HG03575 (cell line): Measurements from ENCODE around the gene TP53RK.
"Not testable (repeated sequence)": the region's sequence is repeated elsewhere in the genome, so short reads cannot be mapped to it uniquely, and the experiment has no call there.

Experiments
- ATAC-seq: cut with Tn5 transposase; IDR thresholded peaks from one replicate; pipeline ENCODE4 v1.9.1; 2021; ENCODE audit not compliant: unreplicated experiment, insufficient number of reproducible peaks, low FRiP score; ENCODE audit errors: extremely low read depth

The TP53RK gene

DNA sequence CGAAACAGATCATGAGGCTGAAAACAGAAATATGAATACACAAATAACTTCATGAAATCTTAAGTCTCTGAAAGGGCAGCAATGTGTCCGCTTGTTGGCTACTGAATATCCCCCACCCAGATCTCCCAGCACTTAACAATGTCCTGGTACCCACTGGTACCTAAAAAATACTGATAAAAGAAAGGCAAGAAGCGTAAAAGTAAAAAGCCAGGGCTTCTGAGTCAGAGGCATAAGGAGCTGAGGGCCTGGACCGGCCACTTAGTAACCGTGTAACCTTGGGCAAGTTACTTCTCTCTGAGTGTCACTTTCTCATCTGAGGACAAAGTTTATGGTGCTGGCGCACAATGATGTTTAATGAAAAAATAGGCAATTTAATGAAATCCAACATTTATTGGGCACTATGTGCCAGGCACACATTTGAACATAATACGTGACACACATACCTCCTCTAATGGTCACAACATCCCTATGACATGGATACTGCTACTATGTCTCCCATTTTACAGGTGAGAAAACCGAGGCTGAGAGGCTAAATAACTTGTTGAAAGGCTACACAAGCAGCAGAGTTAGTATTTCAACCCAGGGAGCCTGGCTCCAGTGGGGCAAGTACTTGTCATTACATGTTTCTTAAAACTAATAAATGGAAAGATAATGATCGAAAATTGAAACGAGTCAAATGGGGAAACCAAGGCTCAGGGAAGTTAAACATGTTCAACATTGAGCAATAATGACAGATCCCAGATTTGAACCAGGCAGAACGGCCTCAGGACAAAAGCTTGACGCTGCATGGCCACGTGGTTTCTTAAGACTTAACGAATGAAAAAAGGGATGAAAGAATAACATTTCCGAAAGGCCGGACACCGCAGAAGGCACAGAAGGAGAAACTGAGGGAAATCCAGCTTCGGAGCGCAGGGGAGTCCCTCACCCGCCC lies 828 bp downstream of the TP53RK start:
- no peak for ATAC-seq

DNA sequence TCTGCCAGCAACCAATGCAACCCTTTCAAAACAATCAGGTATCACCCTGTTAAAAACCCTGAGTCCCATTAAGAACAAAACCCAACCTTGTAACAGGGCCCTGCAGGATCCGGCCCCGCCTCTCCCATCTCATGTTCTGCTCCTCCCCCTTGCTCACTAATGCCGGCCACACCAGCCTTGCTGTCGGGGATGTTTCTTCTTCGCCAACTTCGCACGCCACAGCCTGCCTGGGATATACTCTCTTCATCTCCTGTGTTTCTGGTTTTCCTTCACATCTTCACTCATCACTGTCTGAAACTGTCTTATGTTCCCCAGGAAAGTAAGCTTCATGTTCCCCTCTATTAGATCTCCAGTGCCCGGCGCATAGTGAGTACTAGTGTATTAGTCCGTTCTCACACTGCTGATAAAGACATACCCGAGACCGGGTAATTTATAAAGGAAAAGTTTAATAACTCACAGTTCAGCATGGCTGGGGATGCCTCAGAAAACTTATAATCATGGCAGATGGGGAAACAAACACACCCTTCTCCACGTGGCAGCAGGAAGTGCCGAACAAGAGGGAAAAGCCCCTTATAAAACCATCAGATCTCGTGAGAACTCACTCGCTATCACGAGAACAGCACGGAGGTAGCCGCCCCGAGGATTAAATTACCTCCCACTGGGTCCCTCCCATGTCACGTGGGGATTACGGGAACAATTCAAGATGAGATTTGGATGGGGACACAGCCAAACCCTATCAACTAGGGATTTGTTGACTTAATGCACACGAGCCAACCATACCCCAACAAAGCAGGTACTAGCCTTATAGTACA lies 5.1 kb downstream of the TP53RK start:
- no peak for ATAC-seq

GRCh38 chr20:46683668-46683938 lies 5.6 kb downstream of the TP53RK start:
- ATAC-seq, result no peak

DNA sequence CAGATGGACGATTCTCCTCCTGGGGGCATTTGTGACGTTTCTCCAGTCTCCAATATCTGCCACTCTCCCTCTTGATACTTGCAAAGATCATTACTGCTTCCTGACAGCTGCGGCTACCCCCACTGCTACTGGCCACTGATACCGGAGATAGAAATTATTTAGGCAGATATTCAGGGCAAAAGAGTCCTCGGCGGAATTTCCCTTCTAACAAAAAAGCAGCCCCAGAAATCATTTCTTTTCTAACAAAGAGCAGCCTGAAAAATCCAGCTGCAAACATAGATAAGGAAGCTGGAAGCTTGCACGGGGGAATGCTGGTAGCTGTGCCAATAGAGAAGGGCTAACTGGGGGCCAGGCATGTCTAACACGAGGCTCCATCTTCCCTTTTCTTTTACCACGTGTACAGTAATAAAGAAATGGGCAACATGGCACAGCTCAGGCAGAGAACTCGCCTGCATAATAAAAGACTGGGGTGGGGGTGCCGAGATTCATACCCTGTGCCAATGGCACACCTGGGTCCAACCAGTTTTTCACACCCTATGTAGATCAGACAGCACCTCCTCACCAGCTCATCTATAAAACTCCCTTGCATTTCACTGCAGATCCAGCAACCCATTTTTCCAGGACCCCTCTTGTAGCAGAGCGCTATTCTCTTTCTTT lies 6.1 kb downstream of the TP53RK start:
- ATAC-seq, result no peak

- no peak for ATAC-seq
Measured at GRCh38 chr20:46682063-46682821, 7.0 kb downstream of the TP53RK start.

DNA sequence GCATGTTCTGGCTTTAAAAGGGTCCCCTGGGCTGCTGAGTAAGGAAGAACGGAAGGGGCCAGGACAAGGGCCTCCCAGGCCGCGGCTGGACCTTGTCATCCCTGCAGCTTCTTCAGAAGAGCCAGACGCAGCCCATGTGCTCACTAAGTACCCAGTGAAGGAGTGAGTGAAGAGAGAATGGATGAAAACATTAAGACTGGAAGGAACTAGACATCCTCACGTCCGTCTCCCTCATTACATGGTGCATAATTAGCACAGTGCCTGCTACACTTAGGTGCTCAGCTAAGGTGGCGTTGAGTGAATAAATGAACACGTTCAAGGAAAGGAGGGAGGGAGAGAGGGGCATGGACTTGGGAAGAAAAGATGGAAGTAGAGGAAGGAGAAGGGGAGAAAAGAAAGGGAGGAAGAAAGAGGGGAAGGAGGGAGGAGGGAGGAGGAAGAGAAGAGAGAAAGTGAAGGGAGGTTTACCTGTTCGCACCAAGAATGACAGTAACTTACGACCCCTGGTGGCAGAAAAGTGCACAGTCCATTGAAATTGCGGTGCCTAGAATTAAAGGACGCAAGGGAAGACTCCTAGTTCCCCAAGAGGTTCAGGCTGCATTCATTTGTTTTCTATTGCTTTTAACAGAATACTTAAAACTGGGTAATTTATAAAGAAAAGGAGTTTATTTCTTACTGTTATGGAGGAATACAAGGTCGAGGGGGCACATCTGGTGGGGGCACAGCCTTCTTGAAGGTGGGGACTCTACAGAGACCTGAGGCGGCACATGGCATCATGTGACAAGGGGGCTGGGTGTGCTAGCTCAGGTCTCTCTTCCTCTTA lies 8.0 kb downstream of the TP53RK start:
- ATAC-seq, result no peak

DNA sequence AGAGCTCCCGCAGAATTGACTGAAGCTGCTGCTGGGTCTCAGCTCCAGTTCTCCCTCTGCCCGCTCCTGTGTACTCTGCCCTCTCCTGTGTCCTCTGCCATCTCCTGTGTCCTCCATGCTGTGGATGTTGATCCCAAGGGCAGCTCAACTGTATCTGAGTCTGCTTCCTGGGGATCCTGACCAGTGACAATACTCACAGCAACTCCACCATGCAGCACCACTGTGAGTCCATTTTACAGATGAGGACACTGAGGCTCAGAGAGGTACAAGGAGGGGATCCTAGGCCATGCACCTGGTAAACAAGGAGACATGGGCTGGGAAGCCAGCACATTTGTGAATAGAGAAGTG lies 8.6 kb downstream of the TP53RK start:
- ATAC-seq, result no peak

DNA sequence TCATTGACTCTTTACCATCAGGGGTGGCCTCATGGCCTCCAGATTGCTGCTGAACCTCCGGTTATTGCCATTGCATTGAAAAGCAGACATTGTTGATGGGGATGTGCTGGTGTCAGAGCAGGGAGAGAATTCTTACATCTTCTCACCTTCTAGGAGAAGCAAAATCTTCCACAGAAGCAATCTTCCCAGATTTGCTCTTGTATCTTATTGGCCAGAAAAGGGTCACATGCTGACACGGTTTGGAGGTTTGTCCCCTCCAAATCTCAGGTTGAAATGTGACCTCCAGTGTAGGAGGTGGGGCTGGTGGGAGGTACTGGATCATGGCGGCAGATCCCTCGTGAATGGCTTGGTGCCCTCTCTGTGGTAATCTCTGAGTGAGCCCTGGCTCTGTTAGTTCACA lies 10.7 kb downstream of the TP53RK start:
- ATAC-seq, result no peak

DNA sequence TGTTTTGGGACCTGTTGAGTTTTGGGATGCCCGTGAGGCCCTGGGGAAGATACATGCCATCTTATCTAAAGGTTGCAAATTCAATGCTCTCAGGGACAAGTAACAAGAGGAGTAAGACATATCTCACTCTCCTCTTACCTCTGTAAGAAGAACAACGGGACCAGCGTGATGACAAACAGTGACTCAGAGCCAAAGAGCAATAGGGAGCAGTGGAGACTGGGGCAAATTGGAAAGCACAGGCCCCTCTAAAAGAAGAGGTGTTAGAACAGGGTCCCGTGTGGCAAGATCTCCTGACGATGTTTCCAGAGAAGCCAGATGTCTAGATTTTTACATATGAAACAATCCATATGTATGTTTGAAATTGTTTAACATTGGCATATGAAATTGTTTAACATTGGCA lies 11.6 kb downstream of the TP53RK start:
- no peak for ATAC-seq

DNA sequence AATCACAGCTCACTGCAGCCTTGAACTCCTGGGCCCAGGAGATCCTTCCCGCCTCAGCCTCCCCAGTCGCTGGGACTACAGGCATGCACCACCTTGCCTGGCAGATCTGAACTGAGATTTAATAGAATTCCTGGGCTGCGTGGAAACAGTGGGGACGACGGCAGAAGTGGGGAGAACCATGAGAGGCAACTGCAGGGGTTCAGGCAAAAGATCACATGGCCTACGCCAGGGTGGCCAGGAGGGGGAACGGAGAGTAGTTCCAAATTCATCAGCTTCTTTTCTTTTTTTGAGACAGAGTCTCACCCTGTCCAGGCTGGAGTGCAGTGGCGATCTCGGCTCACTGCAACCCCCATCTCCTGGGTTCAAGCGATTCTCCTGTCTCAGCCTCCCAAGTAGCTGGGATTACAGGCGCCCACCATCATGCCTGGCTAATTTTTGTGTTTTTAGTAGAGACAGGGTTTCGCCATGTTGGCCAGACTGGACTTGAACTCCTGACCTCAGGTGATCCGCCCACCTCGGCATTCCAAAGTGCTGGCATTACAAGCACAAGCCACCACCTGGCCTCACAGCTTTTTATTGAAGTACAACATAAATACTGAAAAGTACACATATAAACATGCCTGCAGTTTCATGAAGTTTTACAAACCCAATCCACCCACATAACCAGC lies 12.5 kb downstream of the TP53RK start:
- ATAC-seq, result not testable (repeated sequence)

DNA sequence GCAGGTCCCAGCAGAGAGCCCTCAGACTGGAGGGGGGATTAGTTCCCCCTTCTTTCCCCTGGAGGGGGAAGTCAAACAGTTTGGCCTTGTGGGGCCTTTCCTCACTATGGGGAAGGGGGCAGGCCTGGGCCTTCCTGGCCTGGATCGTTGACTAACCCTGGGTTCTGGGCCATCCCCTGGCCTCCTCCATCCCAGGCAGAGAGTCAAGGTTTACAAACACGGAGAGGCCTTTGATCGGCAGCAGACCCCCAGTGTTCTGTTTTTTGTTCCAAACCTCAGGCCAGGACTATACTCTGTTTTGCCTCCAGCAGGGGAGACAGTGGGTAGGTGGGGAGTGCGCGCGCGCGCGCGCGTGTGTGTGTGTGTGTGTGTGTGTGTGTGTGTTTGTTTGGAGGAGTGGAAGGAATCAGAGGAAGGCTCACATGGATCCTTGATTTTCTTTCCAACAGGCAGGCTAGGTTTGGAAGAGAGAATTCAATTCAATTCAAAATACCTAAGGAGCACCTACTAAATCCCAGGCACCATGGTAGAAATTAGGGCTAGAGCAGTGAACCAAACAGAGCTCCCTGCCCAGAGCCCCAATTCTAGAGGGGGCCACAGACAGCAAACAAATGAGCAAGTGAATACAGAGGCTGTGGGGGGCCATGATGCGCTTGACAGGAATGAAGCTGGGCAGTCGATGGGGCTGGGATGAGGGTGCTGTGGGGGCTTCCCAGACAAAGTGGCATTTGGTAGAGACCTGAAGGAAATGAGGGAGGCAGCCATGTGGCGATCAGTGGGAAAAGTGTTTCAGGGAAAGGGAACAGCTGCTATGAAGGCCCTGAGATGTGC lies 14.8 kb downstream of the TP53RK start:
- no peak for ATAC-seq

DNA sequence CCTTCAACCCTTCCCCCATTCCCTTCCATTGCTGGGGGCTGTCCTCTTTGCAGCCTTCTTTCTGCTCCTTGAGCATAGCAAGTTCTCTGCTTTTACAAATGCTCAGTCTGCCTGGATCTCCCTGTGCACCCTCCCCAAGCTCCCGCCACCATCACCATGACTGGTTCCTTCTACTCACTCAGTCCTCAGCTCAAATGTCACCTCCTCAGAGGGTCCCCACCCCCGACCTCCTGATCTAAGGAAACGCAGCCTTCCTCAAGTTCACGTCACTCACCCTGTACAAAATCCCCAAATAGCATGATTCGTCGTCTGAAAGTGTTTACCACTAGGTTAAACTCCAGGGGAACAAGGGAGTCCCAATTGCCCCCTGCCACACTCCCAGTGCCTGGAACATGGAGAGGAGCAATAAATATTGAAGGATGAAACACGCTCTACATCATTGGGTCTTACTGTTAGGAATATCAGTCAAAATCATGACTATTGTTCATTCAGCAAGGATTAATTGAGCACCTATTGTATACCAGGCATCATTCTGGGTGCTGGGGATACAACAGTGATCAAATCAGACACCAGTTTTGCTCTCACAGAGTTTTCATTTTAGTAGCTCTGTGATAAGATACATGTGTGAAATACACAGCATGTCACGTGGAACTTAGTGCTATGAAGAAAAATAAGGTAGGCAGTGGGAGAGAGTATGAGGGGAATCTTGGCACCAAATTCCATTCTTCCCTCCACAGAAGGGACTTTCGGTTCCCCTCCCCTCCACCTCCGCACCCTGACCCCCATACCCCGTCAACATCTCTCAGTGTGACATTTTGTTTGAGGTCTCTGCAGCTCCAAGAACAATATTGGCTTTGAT lies 15.6 kb downstream of the TP53RK start:
- ATAC-seq, result no peak

DNA sequence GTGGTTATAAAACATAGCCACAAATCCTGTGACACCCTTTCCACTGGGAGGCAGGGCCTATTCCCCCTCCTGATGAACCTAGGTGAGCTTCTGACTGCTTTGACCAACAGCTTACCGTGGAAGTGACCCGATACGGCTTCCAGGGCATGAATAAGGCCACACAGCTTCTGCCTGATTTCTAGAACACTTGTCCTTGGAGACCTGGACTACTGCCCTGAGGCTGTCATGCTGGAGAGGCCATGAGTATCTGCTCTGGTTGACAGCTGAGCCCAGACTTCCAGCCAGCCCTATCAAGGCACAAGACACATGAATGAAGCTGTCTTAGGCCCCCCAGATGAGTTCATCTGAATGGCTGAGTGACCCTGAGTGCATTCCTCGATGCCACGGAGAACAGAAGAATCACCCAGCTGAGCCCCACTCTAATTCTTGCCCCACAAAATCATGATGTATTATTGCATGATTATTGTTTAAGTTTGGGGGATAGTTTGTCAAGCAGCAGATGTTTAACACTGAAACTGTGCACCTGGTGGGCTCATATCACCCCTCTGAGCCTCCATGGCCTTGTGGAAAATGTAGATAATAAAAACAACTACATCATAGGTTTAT lies 16.6 kb downstream of the TP53RK start:
- no peak for ATAC-seq

DNA sequence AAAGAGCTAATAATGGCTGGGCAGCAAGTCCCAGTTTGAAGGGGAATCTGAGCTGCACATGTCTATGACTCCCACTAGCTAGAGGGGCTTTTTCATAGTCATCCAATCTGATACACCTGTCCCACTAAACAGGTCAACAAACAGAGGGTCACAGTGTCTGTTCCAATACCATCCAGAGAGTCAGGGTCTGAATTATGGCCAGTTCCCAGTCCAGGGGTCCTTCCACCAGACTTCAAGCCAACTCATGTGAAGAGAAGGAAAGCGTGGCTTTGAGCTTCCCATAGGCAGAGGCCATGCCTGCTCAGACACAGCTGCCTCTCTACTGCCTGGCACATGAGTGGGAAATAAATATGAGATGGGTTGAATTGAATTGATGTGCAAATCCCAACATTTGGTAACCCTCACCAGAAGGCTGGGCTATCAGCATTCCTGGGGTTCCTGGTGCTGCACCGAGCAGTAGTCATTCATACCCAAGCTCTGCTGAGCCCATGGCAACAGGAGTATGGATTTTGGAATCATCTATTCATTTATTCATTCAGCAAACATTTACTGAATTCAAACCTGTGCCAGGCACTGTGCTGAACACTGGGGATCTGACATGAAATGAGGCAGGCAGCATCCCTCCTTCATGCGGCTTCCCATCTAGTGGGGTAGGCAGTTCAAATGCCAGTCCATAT lies 17.2 kb downstream of the TP53RK start:
- ATAC-seq, result no peak
